Measurements from ENCODE around the gene RDH5. TPM values are rescaled to one million over a fixed set of nuclear protein-coding genes. Genes with fewer than 3 reads are reported as not detected.

The RDH5 gene
- total and polyA plus RNA-seq, 2 of the 13 experiments (the other 11 are each of a cell fraction or from before 2014, with no cell fraction given), result 2.6 to 5.7 TPM

DNA sequence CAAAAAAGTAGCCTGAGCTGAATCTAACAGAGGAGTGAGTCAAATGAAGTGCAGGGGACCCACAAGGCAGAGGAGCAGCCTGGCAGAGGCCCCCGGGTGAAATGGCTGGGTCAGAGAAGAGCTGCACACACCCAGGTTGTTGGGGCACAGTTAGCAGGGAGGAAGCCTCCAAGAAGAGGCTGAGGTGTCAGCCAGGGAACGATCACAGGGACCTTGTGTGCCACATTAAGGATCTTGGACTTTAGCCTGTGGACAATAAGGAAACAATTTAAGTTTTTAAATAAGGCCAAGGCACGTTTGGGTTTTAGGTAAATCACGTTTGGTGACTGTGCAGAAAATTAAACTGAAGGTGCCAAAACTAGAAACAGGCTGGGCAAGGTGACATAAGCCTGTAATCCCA is 48.4 kb upstream of the RDH5 start:
- no peaks in the 10 kb centered on the region for H3K9me3 ChIP-seq (ENCODE audit: low read length)
- no peak for TF ChIP-seq ZNF703 (CRISPR knock-in tag; IDR thresholded peaks at IDR 0.05; ENCODE audit: borderline replicate concordance)
- no peak for TF ChIP-seq ZBTB8A (CRISPR knock-in tag; IDR thresholded peaks at IDR 0.05; ENCODE audit: borderline replicate concordance, low read depth)
- TF ChIP-seq ZFY (CRISPR knock-in tag; IDR thresholded peaks at IDR 0.05), result no peak
- H3K79me2 ChIP-seq (ENCODE audit: insufficient read depth, low read length), result no peaks in the 10 kb centered on the region
- no peak overlapping the region for H3K4me3 ChIP-seq (replicated peaks in 1 of 3; ENCODE audit: insufficient read depth in 1 of 3, low read depth in 2 of 3, low read length in 3 of 3)
- no peaks in the 10 kb centered on the region for H3K36me3 ChIP-seq (replicated peaks in 1 of 2; ENCODE audit: control insufficient read depth in 1 of 2, insufficient read depth in 2 of 2, low read length in 2 of 2)
- 7% methylated on average over 4 of the region's 4 CpGs for WGBS (ENCODE audit: low lambda C conversion rate)
- no peak overlapping the region for H3K9ac ChIP-seq (ENCODE audit: insufficient read depth, low read depth, low read length)
- POLR2A ChIA-PET, result no interaction called here
- H4K20me1 ChIP-seq (ENCODE audit: insufficient read depth, low read length), result no peaks in the 10 kb centered on the region
- no peaks in the 10 kb centered on the region for H3K4me1 ChIP-seq (ENCODE audit: insufficient read depth, low read length)
- H2AFZ ChIP-seq (ENCODE audit: low read length), result no peak overlapping the region
- intact Hi-C loops (cut with micrococcal nuclease; ENCODE audit: unreplicated experiment) (no loop called here), in situ Hi-C loops (cut with HindIII; ENCODE audit: extremely low pct_ligation_motif_present, low pct_unique_long_range_greater_than_20kb) (no loop called here)
- H3K27ac ChIP-seq (ENCODE audit: extremely low read length, insufficient read depth, low read length), result no peak overlapping the region
- FAIRE-seq (no peak), ATAC-seq (no peak), DNase-seq (ENCODE audit: low spot score) (no peak)
- H3K27me3 ChIP-seq (ENCODE audit: control insufficient read depth in 1 of 2, insufficient read depth in 2 of 2, low read length in 2 of 2), result no peaks in the 10 kb centered on the region; a peak in 2 of 5 replicates
- BruUV-seq (replicated peaks), result no TSS peak
- no peak overlapping the region for H3K4me2 ChIP-seq (ENCODE audit: low read depth, low read length)
- CTCF ChIA-PET (ENCODE audit: low intra/inter-chr PET ratio, low total read pairs), result no interaction called here

DNA sequence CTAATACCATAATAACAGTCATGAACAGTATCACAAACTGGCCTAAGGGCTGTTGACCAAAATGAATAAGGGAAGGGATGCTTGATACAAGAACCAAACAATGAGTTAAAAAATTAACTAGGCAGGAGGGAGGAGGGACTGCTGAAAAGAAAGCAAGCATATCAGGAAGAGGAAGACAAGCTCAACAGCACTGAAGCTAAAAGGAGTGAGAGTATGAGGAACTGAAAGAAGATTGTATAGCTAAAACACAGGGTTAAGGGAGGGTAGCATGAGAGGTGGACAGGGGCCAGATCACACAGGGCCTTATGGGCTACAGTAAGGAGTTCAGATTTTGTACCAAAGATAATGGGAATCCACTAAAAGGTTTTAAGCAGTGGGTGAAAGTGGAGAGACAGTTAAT is 46.6 kb upstream of the RDH5 start:
- in situ Hi-C loops (cut with HindIII; ENCODE audit: extremely low pct_ligation_motif_present, low pct_unique_long_range_greater_than_20kb), result no loop called here
- no peak overlapping the region for H3K27ac ChIP-seq (ENCODE audit: extremely low read length, insufficient read depth, low read length)
- POLR2A ChIA-PET, result no interaction called here
- no peak overlapping the region for H3K4me2 ChIP-seq (ENCODE audit: low read depth, low read length)
- H3K4me3 ChIP-seq (replicated peaks in 1 of 3; ENCODE audit: insufficient read depth in 1 of 3, low read depth in 2 of 3, low read length in 3 of 3), result no peak overlapping the region
- H2AFZ ChIP-seq (ENCODE audit: low read length), result no peak overlapping the region
- DNase-seq (ENCODE audit: low spot score) (no peak), ATAC-seq (no peak), FAIRE-seq (no peak)
- no TSS peak for BruUV-seq (replicated peaks)
- H3K9ac ChIP-seq (ENCODE audit: insufficient read depth, low read depth, low read length), result no peak overlapping the region
- CTCF ChIA-PET (ENCODE audit: low intra/inter-chr PET ratio, low total read pairs), result no interaction called here
- no peak for TF ChIP-seq NR3C1 (CRISPR knock-in tag; IDR thresholded peaks at IDR 0.05)
- TF ChIP-seq ZNF20 (CRISPR knock-in tag; IDR thresholded peaks at IDR 0.05), result no peak
- H4K20me1 ChIP-seq (ENCODE audit: insufficient read depth, low read length), result no peaks in the 10 kb centered on the region
- H3K4me1 ChIP-seq (ENCODE audit: insufficient read depth, low read length), result no peaks in the 10 kb centered on the region
- no peaks in the 10 kb centered on the region for H3K36me3 ChIP-seq (replicated peaks in 1 of 2; ENCODE audit: control insufficient read depth in 1 of 2, insufficient read depth in 2 of 2, low read length in 2 of 2)
- H3K9me3 ChIP-seq (ENCODE audit: low read length), result no peaks in the 10 kb centered on the region
- no peaks in the 10 kb centered on the region; a peak in 2 of 5 replicates for H3K27me3 ChIP-seq (ENCODE audit: control insufficient read depth in 1 of 2, insufficient read depth in 2 of 2, low read length in 2 of 2)
- intact Hi-C loops (cut with micrococcal nuclease; ENCODE audit: unreplicated experiment), result no loop called here
- H3K79me2 ChIP-seq (ENCODE audit: insufficient read depth, low read length), result no peaks in the 10 kb centered on the region
